Brain pericyte (primary cell): ENCODE results near the gene LCE1D.

Experiments used
- DNase-seq: peaks from one replicate; pipeline ENCODE4 v3.0.0-alpha.2; 2012; ENCODE audit warnings: low read depth, low spot score

Gene LCE1D

GRCh38 chr1:152811671-152812070, 15.2 kb downstream of the LCE1D start, which contains the start of gene LCE1B:
Gene LCE1B (plus strand): TSS chr1:152811971. CDS start chr1:152812447, 476 bp downstream.
- DNase-seq, result no peak

- DNase-seq, result no peak
Observed at GRCh38 chr1:152817309-152817708, 20.8 kb downstream of the LCE1D start.

DNA sequence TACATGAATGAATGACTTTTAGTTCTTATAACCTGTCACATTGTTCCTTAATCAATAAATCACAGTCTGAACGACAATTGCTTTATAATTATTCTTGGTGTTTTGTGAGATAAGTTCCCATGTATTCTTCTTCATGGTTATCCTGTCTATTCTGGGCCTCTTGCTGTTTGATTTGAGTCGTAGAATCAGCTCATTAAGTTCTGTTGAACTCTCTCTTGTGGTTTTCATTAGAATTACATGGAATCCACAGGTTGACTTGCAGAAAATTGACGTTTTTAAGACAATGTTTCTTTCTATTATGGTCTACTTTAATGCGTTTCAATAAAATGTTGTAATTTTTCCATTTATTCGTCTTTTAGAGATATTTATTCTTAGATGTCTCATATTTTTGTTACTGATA, 26.8 kb downstream of the LCE1D start:
- DNase-seq, result no peak

DNA sequence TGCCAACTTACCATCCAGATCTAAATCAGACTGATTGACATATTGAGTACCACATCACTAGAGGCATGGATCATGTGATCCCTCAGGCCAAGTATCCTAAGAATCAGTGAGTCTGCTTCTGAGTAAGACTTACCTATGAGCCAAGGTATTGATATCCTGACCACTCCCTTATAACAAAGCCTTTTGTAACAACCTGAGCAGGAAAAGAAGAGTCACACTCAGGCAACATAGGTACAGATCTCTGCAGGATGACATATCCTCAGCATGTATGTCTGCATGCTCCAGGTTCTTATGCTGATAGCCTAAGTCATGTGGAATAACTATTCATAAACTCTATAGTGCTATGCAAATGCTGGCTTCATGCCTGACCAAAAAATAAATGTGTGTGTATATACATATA, 28.4 kb downstream of the LCE1D start:
- no peak for DNase-seq

DNA sequence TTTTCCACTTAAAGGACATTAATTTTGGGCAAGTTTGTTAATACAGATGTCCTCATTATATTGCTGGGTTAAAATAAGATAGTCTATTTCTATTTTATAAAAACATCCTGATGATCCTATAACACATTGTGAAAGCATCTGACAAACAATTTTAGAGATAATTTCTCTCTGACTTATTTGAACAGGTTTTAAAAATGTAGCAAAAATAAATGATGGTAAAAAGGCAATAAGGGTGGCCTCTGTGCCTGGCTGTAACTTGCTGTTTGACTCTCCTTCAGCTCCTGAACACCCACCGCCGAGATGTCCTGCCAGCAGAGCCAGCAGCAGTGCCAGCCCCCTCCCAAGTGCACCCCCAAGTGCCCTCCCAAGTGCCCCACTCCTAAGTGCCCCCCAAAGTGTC, 30.7 kb downstream of the LCE1D start, which contains the start of gene LCE1A:
TSS of gene LCE1A (plus strand) at position 301 of the 400 bp plus-strand sequence. CDS start at position 301, 0 bp downstream.
- DNase-seq, result no peak

DNA sequence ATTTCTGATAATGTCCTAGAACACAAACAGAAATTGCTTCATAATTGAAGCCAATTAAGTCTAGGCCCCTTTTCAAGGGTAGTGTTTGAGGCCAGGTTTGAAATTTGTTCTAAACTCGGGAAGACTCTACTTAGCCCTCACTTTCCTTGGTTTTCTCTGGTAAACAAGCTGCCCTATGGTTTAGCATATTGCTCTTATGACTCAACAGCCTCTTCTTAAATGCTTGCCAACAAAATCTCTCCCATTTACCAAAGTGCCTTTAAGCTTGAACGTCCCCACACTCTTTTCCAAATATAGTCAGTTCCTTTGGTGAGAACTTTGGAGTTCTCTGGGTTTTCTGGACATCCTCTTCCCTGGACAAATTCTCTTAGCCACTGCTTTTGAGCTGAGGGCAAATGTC, 40.3 kb downstream of the LCE1D start:
- no peak for DNase-seq

DNA sequence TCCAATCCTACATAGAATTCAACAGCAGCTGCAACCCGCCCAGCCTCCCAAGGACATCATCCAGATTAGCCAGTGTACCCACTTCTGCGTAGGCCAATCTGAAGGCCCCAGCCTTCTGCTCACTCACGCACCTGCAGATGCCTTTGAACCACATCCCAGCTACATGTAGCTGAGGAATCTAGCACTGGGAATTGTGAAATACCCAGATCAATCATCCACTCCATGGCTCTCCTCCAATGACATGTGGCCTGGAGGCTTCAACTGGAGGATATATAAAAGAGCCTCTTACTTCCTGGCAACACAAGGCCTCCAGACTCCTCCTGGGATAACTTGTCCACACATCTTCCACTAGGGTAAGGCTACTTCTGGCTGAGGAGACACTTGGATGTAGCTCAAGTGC, 46.0 kb downstream of the LCE1D start, which contains the start of gene LCE6A:
TSS of gene LCE6A (plus strand) at position 301 of the 400 bp plus-strand sequence. CDS start 665 bp downstream, outside the sequence.
- DNase-seq, result no peak
